ENCODE data around the gene PRMT3.

Gene PRMT3

DNA sequence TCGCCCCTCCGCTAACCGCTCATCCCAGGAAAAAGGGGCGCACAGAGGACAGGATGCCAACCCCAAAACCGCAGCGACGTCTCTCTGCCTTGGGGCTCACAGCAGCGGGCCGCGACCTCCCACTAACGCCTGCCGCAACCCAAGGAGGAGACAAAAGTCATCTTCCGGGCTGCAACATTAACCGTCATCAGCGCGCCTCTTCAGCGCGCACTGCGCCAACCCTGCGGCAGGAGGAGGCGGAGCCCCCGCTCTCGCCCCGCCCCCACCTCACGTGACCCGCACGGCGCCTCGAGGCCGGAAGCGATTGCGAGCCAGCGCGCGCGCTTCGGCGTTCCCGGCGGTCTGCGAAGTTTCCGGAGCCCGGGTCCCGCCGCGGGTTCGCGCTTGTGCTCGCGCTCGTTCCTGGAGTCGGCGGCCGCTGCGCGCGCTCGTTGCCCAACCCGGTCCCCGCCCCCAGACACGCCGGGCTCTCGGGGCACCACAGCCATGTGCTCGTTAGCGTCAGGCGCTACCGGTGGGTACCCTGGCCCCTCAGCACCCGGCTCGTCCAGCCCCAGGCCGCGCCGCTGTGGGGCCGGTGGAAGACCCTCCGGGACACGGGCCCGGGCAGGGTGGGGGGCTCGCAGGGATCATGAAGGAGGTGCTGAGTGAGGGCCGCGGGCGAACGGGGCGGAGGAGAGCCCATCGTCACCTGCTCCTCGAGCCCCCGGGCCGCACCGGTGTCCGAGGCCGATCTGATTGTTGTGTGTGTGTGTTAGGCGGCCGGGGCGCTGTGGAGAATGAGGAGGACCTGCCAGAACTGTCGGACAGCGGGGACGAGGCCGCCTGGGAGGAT is at the start of gene PRMT3 (continued):
- TF ChIP-seq, protein P1, sequence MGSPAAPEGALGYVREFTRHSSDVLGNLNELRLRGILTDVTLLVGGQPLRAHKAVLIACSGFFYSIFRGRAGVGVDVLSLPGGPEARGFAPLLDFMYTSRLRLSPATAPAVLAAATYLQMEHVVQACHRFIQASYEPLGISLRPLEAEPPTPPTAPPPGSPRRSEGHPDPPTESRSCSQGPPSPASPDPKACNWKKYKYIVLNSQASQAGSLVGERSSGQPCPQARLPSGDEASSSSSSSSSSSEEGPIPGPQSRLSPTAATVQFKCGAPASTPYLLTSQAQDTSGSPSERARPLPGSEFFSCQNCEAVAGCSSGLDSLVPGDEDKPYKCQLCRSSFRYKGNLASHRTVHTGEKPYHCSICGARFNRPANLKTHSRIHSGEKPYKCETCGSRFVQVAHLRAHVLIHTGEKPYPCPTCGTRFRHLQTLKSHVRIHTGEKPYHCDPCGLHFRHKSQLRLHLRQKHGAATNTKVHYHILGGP (tag by site-specific recombination; IDR thresholded peaks at IDR 0.05) = no peak
- TF ChIP-seq ZNF2 (tag by site-specific recombination; IDR thresholded peaks at IDR 0.05) (peak; percentile 100), ZNF473 (tag by site-specific recombination; IDR thresholded peaks at IDR 0.05) (no peak), ZNF10 (tag by site-specific recombination; IDR thresholded peaks at IDR 0.05) (no peak), ZNF843 (tag by site-specific recombination; IDR thresholded peaks at IDR 0.05) (peak; percentile 50; the same call in 1 of the 2 replicates), GLI4 (tag by site-specific recombination; IDR thresholded peaks at IDR 0.05) (no peak), SETDB1 (IDR thresholded peaks at IDR 0.05; ENCODE audit: insufficient read length, low read length) (no peak), EGR2 (tag by site-specific recombination; IDR thresholded peaks at IDR 0.05; ENCODE audit: low read depth) (no peak; the same call in 1 of the 2 replicates), PRDM1 (tag by site-specific recombination; IDR thresholded peaks at IDR 0.05) (no peak), MEIS1 (CRISPR knock-in tag; IDR thresholded peaks at IDR 0.05; ENCODE audit: borderline replicate concordance) (no peak), ZNF394 (tag by site-specific recombination; IDR thresholded peaks at IDR 0.05; ENCODE audit: borderline replicate concordance) (peak; percentile 40; the same call in 1 of the 2 replicates), ZNF214 (tag by site-specific recombination; IDR thresholded peaks at IDR 0.05; ENCODE audit: borderline replicate concordance) (no peak), ZNF114 (tag by site-specific recombination; IDR thresholded peaks at IDR 0.05) (no peak), ZNF174 (tag by site-specific recombination; IDR thresholded peaks at IDR 0.05) (no peak), GLIS1 (tag by site-specific recombination; IDR thresholded peaks at IDR 0.05) (no peak; the same call in 1 of the 2 replicates), ZNF677 (tag by site-specific recombination; IDR thresholded peaks at IDR 0.05) (no peak), ZNF404 (tag by site-specific recombination; IDR thresholded peaks at IDR 0.05) (no peak), ZNF175 (tag by site-specific recombination; IDR thresholded peaks at IDR 0.05) (no peak), ZNF664 (tag by site-specific recombination; IDR thresholded peaks at IDR 0.05) (no peak), ZNF610 (tag by site-specific recombination; IDR thresholded peaks at IDR 0.05; ENCODE audit: borderline replicate concordance) (no peak)
- TF ChIP-seq, protein P2, sequence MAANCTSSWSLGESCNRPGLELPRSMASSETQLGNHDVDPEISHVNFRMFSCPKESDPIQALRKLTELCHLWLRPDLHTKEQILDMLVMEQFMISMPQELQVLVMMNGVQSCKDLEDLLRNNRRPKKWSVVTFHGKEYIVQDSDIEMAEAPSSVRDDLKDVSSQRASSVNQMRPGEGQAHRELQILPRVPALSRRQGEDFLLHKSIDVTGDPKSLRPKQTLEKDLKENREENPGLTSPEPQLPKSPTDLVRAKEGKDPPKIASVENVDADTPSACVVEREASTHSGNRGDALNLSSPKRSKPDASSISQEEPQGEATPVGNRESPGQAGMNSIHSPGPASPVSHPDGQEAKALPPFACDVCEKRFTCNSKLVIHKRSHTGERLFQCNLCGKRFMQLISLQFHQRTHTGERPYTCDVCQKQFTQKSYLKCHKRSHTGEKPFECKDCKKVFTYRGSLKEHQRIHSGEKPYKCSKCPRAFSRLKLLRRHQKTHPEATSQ (tag by site-specific recombination; IDR thresholded peaks at IDR 0.05) = peak; percentile 80; the same call in 1 of the 2 replicates
- TF ChIP-seq, protein P3, sequence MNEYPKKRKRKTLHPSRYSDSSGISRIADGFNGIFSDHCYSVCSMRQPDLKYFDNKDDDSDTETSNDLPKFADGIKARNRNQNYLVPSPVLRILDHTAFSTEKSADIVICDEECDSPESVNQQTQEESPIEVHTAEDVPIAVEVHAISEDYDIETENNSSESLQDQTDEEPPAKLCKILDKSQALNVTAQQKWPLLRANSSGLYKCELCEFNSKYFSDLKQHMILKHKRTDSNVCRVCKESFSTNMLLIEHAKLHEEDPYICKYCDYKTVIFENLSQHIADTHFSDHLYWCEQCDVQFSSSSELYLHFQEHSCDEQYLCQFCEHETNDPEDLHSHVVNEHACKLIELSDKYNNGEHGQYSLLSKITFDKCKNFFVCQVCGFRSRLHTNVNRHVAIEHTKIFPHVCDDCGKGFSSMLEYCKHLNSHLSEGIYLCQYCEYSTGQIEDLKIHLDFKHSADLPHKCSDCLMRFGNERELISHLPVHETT (tag by site-specific recombination; IDR thresholded peaks at IDR 0.05) = peak; percentile 64; the same call in 1 of the 2 replicates
- TF ChIP-seq, protein P4, sequence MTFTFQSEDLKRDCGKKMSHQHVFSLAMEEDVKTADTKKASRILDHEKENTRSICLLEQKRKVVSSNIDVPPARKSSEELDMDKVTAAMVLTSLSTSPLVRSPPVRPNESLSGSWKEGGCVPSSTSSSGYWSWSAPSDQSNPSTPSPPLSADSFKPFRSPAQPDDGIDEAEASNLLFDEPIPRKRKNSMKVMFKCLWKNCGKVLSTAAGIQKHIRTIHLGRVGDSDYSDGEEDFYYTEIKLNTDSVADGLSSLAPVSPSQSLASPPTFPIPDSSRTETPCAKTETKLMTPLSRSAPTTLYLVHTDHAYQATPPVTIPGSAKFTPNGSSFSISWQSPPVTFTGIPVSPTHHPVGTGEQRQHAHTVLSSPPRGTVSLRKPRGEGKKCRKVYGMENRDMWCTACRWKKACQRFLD (tag by site-specific recombination; IDR thresholded peaks at IDR 0.05) = no peak
- TF ChIP-seq, protein P5, sequence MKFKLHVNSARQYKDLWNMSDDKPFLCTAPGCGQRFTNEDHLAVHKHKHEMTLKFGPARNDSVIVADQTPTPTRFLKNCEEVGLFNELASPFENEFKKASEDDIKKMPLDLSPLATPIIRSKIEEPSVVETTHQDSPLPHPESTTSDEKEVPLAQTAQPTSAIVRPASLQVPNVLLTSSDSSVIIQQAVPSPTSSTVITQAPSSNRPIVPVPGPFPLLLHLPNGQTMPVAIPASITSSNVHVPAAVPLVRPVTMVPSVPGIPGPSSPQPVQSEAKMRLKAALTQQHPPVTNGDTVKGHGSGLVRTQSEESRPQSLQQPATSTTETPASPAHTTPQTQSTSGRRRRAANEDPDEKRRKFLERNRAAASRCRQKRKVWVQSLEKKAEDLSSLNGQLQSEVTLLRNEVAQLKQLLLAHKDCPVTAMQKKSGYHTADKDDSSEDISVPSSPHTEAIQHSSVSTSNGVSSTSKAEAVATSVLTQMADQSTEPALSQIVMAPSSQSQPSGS (tag by site-specific recombination; IDR thresholded peaks at IDR 0.05; ENCODE audit: low read depth) = no peak
- TF ChIP-seq, protein P6, sequence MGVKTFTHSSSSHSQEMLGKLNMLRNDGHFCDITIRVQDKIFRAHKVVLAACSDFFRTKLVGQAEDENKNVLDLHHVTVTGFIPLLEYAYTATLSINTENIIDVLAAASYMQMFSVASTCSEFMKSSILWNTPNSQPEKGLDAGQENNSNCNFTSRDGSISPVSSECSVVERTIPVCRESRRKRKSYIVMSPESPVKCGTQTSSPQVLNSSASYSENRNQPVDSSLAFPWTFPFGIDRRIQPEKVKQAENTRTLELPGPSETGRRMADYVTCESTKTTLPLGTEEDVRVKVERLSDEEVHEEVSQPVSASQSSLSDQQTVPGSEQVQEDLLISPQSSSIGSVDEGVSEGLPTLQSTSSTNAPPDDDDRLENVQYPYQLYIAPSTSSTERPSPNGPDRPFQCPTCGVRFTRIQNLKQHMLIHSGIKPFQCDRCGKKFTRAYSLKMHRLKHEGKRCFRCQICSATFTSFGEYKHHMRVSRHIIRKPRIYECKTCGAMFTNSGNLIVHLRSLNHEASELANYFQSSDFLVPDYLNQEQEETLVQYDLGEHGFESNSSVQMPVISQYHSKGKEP (tag by site-specific recombination; IDR thresholded peaks at IDR 0.05) = no peak
- TF ChIP-seq, protein P7, sequence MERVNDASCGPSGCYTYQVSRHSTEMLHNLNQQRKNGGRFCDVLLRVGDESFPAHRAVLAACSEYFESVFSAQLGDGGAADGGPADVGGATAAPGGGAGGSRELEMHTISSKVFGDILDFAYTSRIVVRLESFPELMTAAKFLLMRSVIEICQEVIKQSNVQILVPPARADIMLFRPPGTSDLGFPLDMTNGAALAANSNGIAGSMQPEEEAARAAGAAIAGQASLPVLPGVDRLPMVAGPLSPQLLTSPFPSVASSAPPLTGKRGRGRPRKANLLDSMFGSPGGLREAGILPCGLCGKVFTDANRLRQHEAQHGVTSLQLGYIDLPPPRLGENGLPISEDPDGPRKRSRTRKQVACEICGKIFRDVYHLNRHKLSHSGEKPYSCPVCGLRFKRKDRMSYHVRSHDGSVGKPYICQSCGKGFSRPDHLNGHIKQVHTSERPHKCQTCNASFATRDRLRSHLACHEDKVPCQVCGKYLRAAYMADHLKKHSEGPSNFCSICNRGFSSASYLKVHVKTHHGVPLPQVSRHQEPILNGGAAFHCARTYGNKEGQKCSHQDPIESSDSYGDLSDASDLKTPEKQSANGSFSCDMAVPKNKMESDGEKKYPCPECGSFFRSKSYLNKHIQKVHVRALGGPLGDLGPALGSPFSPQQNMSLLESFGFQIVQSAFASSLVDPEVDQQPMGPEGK (tag by site-specific recombination; IDR thresholded peaks at IDR 0.05) = peak; percentile 55
- TF ChIP-seq, protein P8, sequence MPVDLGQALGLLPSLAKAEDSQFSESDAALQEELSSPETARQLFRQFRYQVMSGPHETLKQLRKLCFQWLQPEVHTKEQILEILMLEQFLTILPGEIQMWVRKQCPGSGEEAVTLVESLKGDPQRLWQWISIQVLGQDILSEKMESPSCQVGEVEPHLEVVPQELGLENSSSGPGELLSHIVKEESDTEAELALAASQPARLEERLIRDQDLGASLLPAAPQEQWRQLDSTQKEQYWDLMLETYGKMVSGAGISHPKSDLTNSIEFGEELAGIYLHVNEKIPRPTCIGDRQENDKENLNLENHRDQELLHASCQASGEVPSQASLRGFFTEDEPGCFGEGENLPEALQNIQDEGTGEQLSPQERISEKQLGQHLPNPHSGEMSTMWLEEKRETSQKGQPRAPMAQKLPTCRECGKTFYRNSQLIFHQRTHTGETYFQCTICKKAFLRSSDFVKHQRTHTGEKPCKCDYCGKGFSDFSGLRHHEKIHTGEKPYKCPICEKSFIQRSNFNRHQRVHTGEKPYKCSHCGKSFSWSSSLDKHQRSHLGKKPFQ (tag by site-specific recombination; IDR thresholded peaks at IDR 0.05) = no peak
